ENCODE results near the gene TANC1.
A peak's percentile ranks its signal among the peaks of the same experiment; 100 is the strongest.

The TANC1 gene

DNA sequence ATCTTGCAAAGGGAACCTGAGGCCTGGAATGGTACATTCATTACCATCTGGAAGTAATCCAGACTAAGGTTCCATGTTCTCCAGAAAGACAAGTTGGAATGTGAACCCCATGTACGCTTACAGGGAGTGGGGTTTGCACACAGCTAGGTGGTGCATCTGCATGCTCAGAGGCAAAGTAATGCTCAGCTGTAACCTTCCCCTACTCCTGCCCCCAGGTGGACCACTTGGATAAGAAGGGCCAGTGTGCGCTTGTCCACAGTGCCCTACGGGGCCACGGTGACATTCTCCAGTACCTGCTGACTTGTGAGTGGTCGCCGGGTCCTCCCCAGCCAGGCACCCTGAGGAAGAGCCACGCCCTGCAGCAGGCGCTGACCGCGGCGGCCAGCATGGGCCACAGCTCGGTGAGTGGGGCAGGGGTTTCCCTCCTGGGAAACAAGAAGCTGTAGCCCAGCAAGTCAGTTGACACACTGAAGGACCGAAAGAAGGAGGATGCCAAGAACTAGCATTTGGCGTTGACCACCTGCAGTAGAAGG is 228.0 kb downstream of the TANC1 start:
- DNase-seq (ENCODE audit: low read depth): no peak

DNA sequence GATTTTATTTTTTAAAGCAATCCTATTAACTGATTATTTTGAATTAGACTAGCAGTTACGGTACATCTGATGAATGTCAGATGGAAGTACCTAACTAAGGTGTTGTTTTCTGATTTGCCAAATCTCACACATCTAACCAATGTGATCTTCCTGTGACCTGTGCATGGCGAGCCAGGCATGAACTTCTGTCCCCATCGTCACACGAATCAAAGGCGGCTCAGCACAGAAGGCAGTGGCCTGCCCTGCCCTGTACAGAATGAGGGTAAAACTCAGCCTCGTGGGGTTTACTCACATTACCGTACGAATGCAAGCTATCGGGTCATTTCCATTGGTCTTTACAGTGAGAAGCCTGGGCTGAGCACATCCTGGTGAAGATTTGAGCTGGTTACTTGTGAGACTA is 230.8 kb downstream of the TANC1 start:
- no peak for DNase-seq (ENCODE audit: low read depth)

DNA sequence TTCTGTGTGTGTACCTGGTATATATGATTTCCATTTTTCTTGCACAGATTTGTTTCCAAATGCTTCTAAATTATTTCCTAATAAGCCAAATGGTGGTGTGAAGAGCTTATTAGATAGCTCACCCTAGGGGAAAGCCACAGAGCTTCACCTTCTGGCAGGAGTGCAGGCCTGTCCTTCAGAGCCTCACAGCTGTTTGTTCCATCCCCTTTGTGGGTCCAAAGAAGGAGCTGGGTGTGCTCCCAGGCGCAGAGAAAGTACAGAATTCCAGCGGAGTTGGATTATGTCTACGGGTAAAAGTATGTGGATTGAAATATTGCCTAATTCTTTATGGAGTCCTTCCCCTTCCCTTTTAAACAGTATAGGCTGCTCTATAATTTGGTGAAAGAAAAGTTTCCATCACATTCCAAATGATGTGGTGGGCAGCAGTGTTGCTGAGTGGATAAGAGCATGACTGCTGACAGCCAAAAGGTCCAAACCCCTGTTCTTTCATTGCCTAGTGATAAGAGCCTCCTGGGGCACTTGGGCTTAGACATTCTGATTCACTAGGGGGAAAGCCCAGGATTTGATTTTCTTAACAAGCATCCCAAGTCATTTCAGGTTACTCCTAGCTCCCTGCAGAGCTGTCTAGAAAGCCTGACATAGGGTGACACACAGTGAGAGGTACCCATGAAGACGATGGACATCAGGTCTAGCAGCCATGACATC is 231.5 kb downstream of the TANC1 start:
- DNase-seq (ENCODE audit: low read depth): no peak

DNA sequence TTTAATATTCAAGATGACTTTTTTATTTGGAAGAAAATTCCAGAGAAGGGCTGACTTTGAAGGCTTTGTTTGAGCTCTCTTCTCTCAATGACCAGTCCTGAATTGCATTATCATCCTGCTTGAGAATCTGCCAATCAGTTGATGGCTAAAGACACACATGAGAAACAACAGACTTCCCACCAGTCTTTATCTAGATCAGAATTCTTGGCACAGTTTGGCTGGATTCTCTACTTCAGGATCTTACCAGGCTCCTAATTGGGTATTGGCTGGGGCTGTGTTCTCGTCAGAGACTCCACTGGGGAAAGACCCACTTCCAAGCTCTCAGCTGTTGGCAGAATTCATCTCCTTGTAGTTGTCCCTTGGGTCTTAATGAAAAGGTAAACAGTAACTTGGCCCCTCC is 232.1 kb downstream of the TANC1 start:
- no peak for DNase-seq (ENCODE audit: low read depth)

DNA sequence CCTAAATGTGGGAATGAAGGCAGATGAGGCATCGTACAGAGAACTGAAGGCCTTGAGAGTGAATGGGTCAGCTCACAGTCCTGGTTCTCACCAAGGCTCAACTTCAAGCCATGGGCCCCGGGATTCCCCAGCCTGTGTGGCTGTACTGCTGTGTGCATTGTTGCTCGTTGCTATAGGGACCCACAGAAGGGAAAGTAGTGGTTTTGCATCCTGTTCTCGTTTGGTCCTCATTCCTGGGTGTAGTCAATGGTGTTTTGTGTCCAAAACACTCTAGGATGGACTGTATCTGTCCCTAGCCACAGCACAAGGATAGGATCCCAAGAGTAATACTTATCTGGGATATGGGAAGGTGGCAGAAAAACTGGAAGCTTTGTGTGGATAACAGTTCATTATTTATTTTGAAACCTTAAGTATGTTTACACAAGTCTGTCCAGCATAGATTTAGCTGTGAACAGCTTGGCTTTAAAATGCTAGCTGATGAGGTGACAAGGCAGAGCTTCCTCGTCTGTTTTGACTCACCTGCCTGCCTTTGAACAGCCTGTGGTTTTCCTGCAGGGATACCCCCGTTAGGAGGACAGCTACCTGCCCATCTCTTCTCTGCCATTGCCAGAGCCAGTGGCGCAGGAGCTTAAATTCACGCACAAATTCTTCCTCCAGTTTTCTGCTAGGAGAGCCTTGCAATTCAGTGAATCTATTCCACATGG is 233.1 kb downstream of the TANC1 start:
- no peak for DNase-seq (ENCODE audit: low read depth)

DNA sequence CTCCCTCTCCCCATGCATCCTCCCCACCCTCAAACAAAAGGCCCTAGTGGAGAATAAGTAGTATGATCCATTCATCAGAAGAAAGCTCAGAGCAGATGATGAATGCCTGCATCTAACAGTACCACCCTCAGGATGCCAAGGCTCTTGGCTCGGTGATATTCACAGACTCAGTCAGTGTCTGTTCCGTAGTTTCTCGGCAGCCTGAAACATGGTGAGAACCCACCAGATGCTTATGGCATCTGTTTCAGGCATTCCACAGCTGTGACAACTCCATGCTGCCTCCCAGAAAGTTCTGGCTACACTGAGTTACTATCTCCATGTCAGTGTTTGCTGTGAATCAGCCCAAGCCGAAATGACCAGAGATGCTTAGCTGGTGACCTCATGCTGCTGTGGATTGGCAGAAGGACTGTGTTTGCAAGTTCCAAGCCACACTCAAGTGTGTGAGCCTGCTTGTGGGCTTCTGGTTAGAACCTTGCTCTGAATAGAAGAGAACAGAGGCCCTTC is 234.2 kb downstream of the TANC1 start:
- DNase-seq (ENCODE audit: low read depth): no peak

DNA sequence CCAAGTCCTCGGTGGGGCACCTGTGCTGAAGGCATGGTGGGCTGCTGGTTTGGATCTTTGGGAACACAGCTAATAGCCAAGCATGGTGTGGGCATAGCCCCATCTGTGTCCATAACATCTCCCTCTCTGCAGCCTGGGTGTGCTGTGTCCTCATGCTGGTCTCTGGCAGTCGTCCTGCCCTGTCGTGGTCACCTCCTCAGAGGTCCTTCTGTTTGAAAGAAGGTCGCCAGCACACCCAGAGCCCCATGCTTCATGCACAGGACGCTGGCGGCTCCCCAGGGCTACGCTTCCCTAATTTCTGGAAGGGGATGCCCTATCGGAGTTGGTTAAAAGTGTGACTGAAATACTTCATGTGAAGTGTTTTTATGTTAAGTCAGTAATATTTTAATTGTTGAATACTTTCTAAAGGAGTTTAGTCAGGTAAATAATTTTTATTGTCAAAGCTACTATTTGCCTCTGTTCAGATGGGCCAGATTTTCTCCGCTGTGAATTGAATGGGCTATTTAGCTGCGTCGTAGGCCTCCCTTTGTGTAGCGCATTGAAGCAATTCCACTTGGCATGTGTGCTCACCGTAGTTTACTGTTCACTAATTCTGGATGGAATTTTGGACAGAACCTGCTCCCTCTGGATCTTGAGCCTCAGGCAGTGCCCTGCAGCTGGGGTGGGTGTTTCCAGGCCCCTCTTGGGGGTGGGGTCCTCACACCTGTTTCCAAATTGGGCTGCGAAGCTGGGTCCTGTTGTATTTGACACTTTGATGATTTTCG is 236.1 kb downstream of the TANC1 start:
- no peak for DNase-seq (ENCODE audit: low read depth)

DNA sequence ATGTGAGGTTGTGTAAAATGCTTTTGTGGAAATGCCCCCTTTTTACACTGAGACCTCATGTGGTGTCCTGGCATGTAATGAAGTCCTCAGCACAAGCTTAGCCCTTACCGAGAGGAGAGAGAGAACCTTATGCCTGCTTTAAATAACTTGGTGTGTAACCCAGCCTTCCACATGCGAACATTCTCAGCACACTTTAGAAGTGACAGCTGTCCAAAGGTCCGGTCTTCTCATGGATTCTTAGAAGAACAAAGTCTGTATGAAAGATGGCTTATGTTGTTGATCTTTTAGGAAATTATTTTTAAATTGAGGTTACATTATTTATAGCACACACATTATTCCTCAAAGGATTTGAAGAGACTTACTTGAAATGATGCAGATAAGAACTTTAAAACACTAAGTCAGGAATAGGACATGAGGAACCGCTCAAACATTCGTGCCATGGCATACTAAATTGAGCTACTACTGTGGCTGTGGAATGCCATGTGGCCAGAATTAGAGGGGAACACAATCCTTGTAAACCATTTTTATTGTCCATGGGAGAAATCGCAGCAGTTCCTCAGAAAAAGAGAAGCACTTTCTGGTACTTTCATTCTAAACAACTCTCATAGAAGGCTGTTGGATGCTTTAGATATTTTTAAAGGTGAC is 238.4 kb downstream of the TANC1 start:
- DNase-seq (ENCODE audit: low read depth): no peak

DNA sequence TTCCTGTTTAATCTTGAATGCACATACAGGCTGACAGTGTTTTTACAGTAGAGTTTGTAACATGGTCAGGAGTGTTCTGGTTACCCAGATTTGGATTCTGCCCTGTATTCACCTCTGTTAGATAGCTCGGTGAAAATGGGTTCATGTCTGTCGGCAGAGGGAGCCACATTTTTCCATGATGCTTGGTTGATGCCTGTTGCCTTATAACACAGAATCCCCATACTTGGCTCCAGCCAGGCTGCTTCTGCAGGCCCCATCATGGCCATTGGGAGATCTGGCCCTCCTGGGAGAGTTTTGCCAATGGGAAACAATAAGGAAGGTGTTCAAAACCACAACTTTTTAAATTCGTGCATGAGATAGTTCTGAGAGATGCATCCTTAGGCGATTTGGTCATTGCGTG is 240.0 kb downstream of the TANC1 start:
- DNase-seq (ENCODE audit: low read depth): no peak

DNA sequence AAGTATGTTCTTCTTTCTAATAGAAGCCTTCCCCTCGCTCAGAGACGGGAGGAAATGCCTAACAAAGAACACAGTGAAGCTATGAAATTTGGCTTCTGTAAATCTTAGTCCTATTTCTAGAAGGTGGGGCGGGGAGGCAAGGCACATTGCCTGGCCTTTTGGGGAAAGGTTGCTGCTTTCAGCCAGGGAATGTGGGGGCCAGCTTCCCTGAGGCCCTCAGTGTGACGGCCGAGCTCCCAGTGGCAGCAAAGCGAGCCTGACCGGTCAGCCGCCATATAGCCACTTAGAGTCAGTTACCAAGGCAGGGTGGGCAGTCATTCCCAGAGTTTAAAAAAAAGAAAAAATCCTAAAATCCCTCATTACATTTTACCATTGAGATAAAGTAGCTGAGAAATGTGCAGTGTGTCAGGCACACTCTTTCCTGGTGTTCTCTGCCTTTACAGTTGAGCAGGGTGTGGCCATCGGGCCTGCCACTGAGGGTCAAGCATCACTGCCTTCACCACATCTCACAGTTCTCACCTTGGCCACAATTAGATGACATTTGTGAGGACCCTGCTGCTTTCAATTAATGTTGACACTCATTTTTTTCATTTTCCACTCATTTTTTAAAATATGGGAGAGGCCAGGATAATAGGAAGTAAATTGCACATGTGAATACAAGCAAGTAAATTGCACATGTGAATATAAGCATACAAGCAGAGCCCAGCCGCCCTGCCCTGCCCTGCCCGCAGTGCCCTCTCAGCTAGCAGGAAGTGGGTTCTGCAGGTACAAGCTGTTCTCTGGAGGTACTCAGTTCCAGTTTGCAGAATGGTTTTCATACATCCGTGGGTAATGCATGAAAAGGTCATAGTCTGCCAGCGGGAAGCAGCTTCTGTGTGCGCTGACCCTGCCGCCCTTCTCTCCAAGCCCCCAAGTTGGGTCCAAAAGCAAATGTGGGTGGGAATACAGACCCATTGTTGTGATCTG is 241.2 kb downstream of the TANC1 start:
- peak; percentile 9 for DNase-seq (ENCODE audit: low read depth)

DNA sequence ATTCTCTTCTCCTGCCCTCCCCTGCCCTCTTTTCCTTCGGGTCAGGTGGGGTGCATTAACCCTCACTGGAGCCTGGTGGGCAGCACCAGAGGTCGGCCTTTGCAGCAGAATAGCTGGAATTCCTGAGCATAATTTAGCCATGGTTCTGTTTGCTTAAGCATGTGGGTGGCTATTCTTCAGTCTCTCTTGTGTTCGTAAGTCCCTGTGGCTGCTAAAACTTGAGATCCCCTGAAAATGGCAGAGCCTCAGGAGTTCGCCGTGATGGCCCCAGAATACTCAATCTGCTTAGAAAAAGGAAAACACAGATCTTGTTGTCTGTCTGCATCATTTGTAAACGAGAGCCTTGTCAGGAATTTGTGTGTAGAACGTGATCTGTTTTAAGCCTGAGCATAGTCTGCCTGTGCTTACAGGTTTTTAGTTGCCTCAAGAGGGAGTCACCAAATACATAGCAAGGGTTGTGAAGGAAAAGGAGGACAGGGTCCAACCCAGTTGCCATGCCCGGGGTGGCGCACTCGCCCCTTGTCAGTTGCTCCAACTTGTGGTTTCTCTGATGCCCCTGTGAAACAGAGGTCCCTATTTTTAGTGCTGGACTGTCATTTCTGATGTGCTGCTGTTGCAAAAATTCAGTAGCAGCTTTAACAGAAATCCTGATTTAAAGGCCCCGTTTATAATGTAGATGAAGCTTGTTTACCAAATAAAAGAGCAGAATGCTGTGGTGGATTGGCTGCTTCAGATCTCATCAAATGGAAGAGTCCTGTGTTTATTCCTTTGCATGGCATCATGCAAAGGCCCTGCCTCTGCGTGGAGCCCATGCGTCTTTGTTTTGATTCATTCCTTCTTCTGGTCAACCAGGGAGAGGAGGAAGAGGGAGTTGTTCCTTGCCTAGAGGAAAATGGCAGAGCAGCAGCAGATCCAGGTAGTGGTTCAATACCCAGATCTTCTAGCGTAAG is 243.3 kb downstream of the TANC1 start:
- no peak for DNase-seq (ENCODE audit: low read depth)

DNA sequence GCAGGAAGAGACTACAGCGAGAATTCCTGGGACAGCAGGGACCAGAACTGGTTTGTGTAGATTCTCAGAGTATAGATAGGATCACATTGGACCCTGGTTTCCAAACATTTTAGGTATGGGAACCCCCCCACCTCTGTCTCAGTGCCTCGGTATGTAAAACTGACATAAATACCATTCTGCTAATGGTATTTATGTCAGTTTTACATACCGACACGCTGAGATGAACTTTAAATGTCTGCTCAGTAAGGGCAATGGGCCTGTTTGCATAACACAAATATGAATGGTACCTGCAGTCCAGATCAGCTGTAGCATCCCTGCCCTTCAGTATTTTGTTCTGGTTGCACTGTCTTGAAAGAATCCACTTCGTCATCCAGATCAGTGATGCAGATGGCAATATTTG is 244.9 kb downstream of the TANC1 start:
- DNase-seq (ENCODE audit: low read depth): no peak

DNA sequence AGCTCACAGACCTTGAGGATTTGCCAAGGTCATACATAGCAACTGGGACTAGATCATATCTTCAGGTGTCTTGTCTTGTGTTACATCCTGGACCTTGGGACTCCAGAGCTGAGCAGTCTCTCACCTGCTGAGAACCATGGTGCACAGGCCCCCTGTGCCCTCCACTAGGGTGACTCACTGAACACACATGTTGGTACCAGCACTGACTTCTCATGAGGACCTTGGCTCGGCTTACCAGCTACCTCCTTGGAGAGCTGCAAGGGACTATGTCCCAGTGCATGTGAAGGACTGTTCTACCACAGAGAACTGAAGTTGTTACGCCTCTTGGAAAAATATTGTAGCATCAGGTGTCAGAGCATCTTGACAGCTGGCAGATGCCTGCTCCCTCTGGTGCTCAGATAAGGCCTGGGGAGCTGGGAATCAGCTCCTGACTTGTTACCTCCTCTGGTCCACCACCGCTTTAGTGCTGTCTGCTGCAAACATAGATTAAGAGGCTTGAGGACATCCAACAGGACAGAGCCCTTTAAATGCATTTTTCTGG is 246.0 kb downstream of the TANC1 start:
- DNase-seq (ENCODE audit: low read depth): no peak

DNA sequence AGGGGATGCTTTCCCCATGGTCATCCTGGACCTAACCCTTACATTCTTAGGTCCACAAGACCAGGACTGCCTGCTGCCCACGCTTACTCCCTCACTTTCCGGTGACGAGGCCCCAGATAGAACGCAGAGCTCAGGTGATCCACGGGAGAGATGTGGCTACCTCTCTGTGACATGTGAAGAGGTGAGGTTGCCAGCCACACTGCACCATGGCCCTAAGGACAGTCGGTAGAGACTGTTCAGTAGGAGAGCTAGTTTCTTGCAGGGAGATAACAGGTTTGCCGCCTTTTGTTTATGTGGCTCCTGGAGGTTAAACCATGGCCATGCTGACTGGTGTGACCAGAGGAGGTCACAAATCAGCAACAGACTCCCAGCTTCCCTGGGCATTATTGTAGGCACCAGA is 246.7 kb downstream of the TANC1 start:
- DNase-seq (ENCODE audit: low read depth): no peak

DNA sequence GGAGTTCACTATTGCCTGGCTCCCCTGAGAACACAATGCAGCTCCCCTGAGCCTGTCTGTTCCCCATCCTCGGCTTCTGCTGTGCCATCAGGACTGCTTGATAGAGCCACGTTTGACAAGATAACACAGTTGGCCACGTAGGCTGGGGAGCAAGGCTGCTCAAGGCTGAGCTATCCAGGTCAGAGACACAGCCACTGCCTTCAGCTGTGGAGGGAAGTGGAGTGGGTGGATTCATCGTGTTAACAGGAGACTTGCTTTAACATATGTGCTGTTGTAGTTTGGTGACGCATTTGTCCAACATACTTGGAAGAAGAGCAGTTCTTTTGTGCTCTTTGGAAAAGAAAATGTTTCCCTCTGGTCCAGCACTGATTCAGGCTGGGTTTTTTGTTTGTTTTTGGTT is 249.2 kb downstream of the TANC1 start:
- no peak for DNase-seq (ENCODE audit: low read depth)

DNA sequence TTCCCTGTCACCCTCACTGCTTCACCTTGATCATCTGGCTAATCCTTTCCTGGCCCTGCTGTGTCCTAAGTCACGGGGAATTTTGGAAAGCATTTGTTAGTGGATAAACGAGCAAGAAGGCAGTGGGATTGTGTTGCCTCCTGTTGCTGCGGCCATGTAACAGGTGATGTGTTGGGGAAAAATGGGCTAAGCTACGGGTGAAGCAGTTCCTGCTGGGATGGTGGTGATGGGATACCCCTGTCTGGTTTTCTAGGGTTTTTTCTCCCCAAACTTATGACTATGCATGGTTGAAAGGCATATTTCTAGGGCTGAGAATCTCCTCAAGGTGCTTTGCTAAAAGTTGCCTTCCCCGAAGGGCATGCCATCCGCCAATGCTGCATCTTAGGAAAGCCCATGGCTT is 249.9 kb downstream of the TANC1 start:
- DNase-seq (ENCODE audit: low read depth): no peak

DNA sequence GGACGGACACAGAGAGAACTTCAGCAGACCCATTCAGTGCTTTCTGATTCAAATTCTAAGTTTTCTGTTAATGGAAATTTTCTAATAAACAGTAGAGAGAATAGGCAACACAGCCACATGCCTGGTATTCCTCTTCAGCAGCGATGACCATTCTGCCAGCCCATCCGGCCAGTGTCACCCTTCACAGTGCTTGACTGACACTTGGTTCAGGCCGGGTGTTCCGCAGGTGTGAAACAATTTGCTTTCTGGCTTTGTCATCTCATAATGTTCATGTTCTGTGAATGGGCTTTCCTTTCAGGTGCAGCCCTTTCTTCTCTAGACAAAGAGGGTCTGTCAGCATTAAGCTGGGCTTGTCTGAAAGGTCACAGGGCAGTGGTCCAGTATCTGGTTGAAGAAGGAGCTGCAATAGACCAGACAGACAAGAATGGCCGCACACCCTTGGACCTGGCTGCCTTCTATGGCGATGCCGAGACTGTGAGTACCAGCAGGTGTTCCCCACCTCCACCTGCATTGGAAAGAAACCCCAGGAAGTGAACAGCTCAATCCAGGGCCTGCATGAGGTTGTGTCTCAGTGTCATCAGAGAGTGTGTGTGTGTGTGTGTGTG is 251.1 kb downstream of the TANC1 start:
- DNase-seq (ENCODE audit: low read depth): no peak

DNA sequence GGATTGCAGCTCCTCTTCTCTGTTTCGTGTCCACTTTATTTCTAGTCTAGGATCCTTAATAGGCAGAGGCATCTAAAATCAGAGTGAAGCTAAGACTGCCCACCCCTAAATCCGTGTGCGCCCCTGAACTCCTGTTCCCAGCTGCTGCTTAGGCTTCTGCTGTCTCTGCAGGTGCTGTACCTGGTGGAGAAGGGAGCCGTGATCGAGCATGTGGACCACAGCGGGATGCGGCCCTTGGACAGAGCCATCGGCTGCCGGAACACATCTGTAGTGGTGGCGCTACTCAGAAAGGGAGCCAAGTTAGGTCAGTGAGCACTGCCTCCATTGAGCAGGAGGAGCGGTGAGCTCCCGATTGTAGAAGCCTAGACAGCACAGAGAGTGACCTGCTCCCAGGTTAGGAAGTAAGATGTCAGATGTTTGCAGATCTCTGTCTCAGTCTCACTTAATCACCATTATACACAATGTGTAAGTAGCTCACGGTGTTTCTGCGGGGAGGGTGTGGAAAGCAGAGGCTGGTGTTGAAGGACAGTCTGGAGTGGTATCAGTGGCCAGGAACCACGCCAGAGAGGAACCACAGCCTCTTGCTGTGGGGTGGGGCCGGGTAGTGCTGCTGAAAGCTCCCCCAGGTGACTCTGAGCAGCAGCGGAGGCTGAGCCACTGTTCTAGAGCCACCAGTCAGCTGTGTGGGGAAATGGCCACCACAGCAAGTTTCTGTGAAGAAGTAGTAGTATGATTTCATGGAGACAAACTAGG is 255.8 kb downstream of the TANC1 start:
- no peak for DNase-seq (ENCODE audit: low read depth)

Measured in stimulated activated CD4-positive, alpha-beta T cell treated with anti-CD3 and anti-CD28 coated beads, Interleukin-2, amount 100 ng/mL, for 4 hours (primary cell).